Measurements from ENCODE around the gene RNF151. TPM values are rescaled to one million over a fixed set of nuclear protein-coding genes. Genes with fewer than 3 reads are reported as not detected.

The RNF151 gene
- total RNA-seq, 6 experiments from 2014 or later = not detected

DNA sequence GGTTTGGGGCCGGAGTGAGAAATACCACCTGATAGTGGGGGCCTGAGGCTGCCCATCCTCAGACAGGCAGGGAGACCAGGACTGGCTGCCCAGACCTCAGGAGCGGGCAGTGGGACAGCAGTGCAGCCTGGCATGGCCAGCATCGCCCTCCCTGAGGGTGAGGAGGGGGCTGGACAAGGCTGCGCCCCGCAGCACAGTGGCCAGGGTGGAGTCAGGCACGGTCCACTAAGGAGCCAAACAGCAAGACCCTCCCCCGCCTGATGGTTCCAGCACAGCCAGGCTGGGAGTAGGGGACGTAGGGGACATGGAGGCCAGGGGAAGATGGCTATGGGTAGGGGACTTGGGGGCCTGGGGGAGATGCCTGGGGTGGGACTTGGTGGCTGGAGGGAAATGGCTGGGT is 39.7 kb downstream of the RNF151 start:
- H3K27me3 Mint-ChIP-seq (ENCODE audit: insufficient read depth) = peaks cover 2% of the 10 kb centered on the region; the same call in 1 of the 2 replicates
- no peak overlapping the region for H3K4me3 Mint-ChIP-seq

DNA sequence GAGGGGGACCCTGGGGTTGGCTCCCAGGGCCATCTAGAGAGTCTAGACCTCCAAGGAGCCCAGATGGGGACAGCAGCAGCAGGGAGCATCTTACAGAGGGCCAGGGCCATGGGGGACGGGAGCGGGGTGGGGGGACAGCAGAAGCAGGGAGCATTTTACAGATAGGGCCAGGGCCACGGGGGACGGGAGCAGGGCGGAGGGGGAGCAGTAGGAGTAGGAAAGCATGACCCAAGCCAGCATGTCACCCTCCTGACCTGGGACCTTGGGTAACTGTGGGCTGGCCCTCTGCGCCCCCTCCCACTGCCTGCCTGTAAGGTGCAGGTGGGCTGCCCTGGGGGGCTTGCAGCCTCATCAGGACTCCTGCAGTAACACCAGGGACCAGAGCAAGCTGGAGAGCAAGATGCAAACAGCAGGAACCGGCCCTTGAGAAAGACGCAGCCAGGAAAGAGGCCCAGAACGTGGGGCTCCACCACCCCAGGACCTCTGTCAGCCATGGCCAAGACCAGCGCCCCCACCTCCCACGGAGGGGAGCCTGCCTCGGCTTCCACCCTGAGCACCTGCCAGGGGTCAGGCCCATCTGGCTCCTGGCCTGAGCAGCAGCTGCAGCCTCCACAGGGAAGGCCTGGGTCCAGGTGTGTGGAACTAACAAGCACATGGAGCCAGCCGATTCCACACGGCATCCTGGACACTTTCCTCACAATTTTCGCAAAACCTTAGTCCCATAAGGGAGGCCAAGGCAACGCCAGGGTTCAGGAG is 40.6 kb downstream of the RNF151 start:
- Mint-ChIP-seq H3K4me1 (ENCODE audit: low read depth) (peaks cover 26% of the 10 kb centered on the region), H3K4me3 (peak overlapping the region; percentile 94), H3K27me3 (ENCODE audit: insufficient read depth) (peaks cover 2% of the 10 kb centered on the region; the same call in 1 of the 2 replicates), H3K36me3 (ENCODE audit: low read depth) (peaks cover 5% of the 10 kb centered on the region; the same call in 1 of the 2 replicates), H3K9me3 (no peaks in the 10 kb centered on the region), H3K27ac (peak overlapping the region; percentile 74)
- DNase-seq = no peak
- TF ChIP-seq, protein P1, sequence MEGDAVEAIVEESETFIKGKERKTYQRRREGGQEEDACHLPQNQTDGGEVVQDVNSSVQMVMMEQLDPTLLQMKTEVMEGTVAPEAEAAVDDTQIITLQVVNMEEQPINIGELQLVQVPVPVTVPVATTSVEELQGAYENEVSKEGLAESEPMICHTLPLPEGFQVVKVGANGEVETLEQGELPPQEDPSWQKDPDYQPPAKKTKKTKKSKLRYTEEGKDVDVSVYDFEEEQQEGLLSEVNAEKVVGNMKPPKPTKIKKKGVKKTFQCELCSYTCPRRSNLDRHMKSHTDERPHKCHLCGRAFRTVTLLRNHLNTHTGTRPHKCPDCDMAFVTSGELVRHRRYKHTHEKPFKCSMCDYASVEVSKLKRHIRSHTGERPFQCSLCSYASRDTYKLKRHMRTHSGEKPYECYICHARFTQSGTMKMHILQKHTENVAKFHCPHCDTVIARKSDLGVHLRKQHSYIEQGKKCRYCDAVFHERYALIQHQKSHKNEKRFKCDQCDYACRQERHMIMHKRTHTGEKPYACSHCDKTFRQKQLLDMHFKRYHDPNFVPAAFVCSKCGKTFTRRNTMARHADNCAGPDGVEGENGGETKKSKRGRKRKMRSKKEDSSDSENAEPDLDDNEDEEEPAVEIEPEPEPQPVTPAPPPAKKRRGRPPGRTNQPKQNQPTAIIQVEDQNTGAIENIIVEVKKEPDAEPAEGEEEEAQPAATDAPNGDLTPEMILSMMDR (IDR thresholded peaks at IDR 0.05) = no peak

More for the DNA sequence above, 39.7 kb downstream of the RNF151 start:
- H3K36me3 Mint-ChIP-seq (ENCODE audit: low read depth) = peaks cover 5% of the 10 kb centered on the region; the same call in 1 of the 2 replicates
- H3K4me1 Mint-ChIP-seq (ENCODE audit: low read depth) = peaks cover 26% of the 10 kb centered on the region
- TF ChIP-seq, protein P1 (IDR thresholded peaks at IDR 0.05) = no peak
- H3K27ac Mint-ChIP-seq = no peak overlapping the region
- H3K9me3 Mint-ChIP-seq = no peaks in the 10 kb centered on the region
- no peak for DNase-seq

DNA sequence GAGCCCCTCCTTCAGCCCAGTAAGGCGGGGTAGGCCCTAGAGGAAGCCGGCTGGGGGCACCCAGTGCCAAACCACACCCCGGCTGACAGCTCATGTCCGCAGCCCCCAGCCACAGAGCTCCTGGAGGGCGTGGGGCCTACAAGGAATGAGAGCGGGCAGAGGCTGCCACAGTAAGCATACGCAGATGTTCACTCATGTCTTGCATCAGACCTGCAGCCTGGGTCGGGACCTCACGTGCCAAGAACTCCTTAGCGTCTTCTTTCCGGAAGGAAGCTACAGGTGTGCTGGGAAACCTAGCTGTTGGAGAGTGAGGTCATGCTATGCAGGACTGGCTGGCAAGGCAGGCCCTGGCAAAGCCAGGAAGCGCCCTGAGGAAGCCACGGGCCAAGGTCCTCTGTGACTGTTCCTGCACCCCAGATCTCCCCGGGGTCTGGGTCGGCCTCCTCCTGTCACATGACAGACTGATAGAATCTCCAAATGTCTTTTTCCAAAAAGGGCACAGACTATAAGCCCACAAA is 41.4 kb downstream of the RNF151 start:
- peaks cover 26% of the 10 kb centered on the region for H3K4me1 Mint-ChIP-seq (ENCODE audit: low read depth)
- H3K9me3 Mint-ChIP-seq = no peaks in the 10 kb centered on the region
- peak overlapping the region; percentile 74 for H3K27ac Mint-ChIP-seq
- TF ChIP-seq, protein P1 (IDR thresholded peaks at IDR 0.05) = no peak
- peaks cover 5% of the 10 kb centered on the region; the same call in 1 of the 2 replicates for H3K36me3 Mint-ChIP-seq (ENCODE audit: low read depth)
- H3K4me3 Mint-ChIP-seq = peak overlapping the region; percentile 94
- no peak for DNase-seq
- peaks cover 2% of the 10 kb centered on the region; the same call in 1 of the 2 replicates for H3K27me3 Mint-ChIP-seq (ENCODE audit: insufficient read depth)

DNA sequence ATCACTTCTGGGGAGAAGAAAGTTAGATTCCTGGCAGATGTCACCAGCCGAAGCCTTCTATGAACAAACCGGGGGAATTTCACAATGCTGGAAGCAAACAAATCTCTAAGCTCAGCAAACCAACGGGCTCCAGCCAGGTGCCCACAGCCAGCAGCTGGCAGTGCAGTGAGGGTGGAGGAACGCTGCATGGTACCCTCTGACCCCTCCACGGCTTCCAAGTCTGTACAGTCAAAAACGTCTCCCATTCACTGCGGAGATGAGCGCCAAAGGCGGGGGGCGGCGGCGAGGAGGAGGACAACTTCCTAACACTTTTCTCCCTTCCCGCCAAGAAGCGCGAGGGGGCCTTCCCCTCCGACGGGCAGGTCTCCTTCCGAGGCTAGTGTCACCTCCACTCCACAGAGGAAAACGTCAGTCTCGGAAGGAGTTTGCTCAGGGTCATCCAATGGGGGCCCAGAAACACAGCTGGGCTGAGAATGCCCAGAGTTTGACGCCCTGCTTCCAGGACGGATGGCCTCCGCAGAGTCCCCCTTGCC is 42.0 kb downstream of the RNF151 start:
- peaks cover 26% of the 10 kb centered on the region for H3K4me1 Mint-ChIP-seq (ENCODE audit: low read depth)
- H3K4me3 Mint-ChIP-seq = peak overlapping the region; percentile 94
- no peaks in the 10 kb centered on the region for H3K9me3 Mint-ChIP-seq
- TF ChIP-seq, protein P1 (IDR thresholded peaks at IDR 0.05) = no peak
- peaks cover 2% of the 10 kb centered on the region; the same call in 1 of the 2 replicates for H3K27me3 Mint-ChIP-seq (ENCODE audit: insufficient read depth)
- no peak for DNase-seq
- H3K27ac Mint-ChIP-seq = peak overlapping the region; percentile 74
- H3K36me3 Mint-ChIP-seq (ENCODE audit: low read depth) = peaks cover 5% of the 10 kb centered on the region; the same call in 1 of the 2 replicates

DNA sequence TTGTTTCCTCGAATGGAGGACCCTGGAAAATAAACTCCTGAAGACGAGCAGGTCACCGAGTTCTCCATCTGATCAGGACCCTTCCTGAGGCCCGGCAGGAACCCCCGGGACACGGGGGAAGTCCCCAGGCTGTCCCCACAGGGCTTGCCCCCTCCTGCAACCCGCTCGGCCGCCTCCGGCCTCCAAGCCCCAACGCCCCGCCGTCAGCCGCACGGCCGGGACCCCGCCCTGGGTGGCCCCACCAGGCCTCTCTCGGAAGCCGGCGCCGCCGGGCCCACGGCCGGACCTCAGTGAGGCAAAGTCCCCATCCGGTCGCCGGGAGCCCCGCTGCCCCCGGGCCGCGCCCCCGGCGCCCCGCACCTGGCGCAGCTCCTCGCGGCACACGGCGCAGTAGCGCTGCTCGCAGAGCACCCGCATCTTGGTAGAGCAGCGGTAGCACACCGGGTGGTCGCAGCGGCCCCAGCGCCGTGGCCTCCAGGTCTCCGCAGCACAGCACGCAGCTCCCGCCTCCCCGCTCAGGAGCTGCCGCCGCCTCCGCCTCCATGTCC is 42.6 kb downstream of the RNF151 start:
- TF ChIP-seq, protein P1 (IDR thresholded peaks at IDR 0.05) = 0 out of 2 replicates have a peak, but pooled peaks have one; percentile 0
- Mint-ChIP-seq H3K27ac (peak overlapping the region; percentile 74), H3K27me3 (ENCODE audit: insufficient read depth) (peaks cover 2% of the 10 kb centered on the region; the same call in 1 of the 2 replicates), H3K9me3 (no peaks in the 10 kb centered on the region), H3K4me3 (peak overlapping the region; percentile 94), H3K36me3 (ENCODE audit: low read depth) (peaks cover 5% of the 10 kb centered on the region; the same call in 1 of the 2 replicates), H3K4me1 (ENCODE audit: low read depth) (peaks cover 26% of the 10 kb centered on the region)
- no peak for DNase-seq

Measured in HFFc6 (cell line).